Keratinocyte (primary cell): Measurements from ENCODE around the gene TLR10.

ENCODE experiments used
- EZH2 ChIP-seq: IDR thresholded peaks from one replicate; pipeline ENCODE4 v1.6.1; 2012; ENCODE audit warnings: inconsistent platforms, mild to moderate bottlenecking, low read length, moderate library complexity
- TF ChIP-seq, protein P1 (sequence below), 3 experiments: IDR thresholded peaks in 1 of 3; conservative IDR thresholded peaks in 1 of 3; optimal IDR thresholded peaks in 1 of 3; 2 replicates in 2 of 3; 3 replicates in 1 of 3; pipeline versions ENCODE3 to v1.5.1; 2011; ENCODE audit warnings: low read length in 3 of 3, mild to moderate bottlenecking in 3 of 3, moderate library complexity in 2 of 3, control low read depth in 1 of 3, inconsistent platforms in 1 of 3; ENCODE audit not compliant: insufficient read depth in 2 of 3; ENCODE audit errors: extremely low read depth in 1 of 3

GRCh38 chr4:38802561-38803355 lies 20.0 kb upstream of the TLR10 start:
- TF ChIP-seq, protein P1, sequence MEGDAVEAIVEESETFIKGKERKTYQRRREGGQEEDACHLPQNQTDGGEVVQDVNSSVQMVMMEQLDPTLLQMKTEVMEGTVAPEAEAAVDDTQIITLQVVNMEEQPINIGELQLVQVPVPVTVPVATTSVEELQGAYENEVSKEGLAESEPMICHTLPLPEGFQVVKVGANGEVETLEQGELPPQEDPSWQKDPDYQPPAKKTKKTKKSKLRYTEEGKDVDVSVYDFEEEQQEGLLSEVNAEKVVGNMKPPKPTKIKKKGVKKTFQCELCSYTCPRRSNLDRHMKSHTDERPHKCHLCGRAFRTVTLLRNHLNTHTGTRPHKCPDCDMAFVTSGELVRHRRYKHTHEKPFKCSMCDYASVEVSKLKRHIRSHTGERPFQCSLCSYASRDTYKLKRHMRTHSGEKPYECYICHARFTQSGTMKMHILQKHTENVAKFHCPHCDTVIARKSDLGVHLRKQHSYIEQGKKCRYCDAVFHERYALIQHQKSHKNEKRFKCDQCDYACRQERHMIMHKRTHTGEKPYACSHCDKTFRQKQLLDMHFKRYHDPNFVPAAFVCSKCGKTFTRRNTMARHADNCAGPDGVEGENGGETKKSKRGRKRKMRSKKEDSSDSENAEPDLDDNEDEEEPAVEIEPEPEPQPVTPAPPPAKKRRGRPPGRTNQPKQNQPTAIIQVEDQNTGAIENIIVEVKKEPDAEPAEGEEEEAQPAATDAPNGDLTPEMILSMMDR (optimal IDR thresholded peaks at IDR 0.05 in 1 of 3, IDR thresholded peaks at IDR 0.05 in 1 of 3, conservative IDR thresholded peaks at IDR 0.05 in 1 of 3; ENCODE audit: extremely low read depth in 1 of 3, insufficient read depth in 2 of 3, low read length in 3 of 3): no peak
- TF ChIP-seq EZH2: no peak
